ENCODE measurements around the gene CFAP97.

CFAP97 gene

DNA sequence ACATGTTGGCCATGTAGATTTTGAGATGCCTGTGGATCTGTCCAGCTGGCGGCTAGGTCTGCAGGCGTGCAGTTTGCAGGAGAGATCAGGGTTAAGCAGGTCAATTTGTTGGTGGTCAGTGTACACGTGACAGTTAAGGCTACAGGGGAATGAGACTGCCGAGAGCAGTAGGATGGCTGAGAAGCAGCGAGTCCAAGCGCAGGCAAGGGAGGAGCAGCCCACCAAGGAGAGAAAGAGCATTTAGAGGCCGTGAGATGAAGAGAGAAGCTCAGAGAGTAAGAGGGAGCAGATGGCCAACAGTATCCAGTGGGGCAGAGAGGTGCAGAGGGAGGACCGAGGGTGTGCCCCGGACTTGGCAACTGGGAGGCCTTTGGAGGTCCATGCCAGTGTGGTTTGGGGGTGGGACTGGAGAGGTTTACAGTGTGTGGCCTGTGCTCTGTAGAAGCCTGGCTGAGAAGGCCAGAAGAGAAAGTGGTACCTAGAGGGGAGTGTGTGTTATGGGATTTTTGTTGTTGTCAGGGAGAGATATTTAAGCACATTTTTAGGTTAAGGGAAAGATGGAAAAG is 24.0 kb upstream of the CFAP97 start:
- H3K9me3 ChIP-seq, result no peaks in the 10 kb centered on the region
- H3K27me3 ChIP-seq, result peaks cover 45% of the 10 kb centered on the region
- H3K36me3 ChIP-seq, result no peaks in the 10 kb centered on the region
- no peaks in the 10 kb centered on the region for H3K4me1 ChIP-seq (ENCODE audit: control insufficient read depth in 1 of 2, insufficient read depth in 1 of 2, low read depth in 1 of 2, low read length in 1 of 2)
- H3K4me3 ChIP-seq (ENCODE audit: low read depth in 1 of 2, low read length in 1 of 2), result no peak overlapping the region
- no peak overlapping the region for H3K27ac ChIP-seq
- TF ChIP-seq, protein P1, sequence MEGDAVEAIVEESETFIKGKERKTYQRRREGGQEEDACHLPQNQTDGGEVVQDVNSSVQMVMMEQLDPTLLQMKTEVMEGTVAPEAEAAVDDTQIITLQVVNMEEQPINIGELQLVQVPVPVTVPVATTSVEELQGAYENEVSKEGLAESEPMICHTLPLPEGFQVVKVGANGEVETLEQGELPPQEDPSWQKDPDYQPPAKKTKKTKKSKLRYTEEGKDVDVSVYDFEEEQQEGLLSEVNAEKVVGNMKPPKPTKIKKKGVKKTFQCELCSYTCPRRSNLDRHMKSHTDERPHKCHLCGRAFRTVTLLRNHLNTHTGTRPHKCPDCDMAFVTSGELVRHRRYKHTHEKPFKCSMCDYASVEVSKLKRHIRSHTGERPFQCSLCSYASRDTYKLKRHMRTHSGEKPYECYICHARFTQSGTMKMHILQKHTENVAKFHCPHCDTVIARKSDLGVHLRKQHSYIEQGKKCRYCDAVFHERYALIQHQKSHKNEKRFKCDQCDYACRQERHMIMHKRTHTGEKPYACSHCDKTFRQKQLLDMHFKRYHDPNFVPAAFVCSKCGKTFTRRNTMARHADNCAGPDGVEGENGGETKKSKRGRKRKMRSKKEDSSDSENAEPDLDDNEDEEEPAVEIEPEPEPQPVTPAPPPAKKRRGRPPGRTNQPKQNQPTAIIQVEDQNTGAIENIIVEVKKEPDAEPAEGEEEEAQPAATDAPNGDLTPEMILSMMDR (IDR thresholded peaks at IDR 0.05), result no peak

DNA sequence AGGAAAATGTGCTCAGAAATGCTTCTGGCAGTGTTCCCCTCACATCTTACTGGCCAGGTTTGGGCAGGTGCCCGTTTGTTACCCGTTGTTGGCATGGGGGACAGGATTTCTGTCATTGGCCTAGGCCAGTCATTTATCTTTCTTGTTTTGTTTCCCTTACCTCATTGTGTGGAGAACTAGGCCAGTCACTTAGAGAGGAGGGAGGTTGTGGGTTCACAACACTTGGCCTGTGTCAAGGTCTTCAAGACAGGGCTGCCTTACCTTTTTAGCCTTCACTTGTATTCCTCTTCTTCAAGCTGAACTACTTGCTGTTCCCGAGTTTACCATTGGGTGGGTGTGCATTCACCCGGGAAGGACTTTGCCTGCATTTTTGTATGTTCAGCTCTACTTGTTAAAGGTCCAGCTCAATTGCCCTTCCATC is 23.3 kb upstream of the CFAP97 start:
- Histone ChIP-seq H3K4me1 (ENCODE audit: control insufficient read depth in 1 of 2, insufficient read depth in 1 of 2, low read depth in 1 of 2, low read length in 1 of 2) (no peaks in the 10 kb centered on the region), H3K4me3 (ENCODE audit: low read depth in 1 of 2, low read length in 1 of 2) (no peak overlapping the region), H3K36me3 (no peaks in the 10 kb centered on the region), H3K27me3 (peaks cover 41% of the 10 kb centered on the region), H3K27ac (no peak overlapping the region), H3K9me3 (no peaks in the 10 kb centered on the region)
- TF ChIP-seq, protein P1 (IDR thresholded peaks at IDR 0.05), result no peak

DNA sequence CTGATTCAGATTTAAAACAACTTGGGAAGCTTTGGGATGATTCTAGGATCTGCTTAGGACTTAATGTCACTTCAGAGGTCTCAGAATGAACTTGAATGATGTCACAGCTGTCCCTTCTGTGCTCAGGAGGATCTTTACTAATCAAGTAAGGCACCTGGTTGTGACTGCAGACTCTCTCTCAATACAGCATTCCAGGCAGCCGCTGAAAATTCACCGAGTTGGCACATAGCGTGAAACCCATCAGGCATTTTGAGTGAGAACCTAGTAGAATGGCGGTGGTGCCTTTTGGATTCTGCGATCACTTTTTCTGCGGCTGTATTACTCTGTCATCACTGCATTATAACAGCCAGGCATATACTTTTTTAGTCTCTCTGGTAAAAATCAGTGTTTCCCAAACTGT is 22.1 kb upstream of the CFAP97 start:
- Histone ChIP-seq H3K36me3 (no peaks in the 10 kb centered on the region), H3K4me3 (ENCODE audit: low read depth in 1 of 2, low read length in 1 of 2) (no peak overlapping the region), H3K4me1 (ENCODE audit: control insufficient read depth in 1 of 2, insufficient read depth in 1 of 2, low read depth in 1 of 2, low read length in 1 of 2) (no peaks in the 10 kb centered on the region), H3K27me3 (peaks cover 38% of the 10 kb centered on the region), H3K27ac (no peak overlapping the region), H3K9me3 (no peaks in the 10 kb centered on the region)
- TF ChIP-seq, protein P1 (IDR thresholded peaks at IDR 0.05), result no peak

DNA sequence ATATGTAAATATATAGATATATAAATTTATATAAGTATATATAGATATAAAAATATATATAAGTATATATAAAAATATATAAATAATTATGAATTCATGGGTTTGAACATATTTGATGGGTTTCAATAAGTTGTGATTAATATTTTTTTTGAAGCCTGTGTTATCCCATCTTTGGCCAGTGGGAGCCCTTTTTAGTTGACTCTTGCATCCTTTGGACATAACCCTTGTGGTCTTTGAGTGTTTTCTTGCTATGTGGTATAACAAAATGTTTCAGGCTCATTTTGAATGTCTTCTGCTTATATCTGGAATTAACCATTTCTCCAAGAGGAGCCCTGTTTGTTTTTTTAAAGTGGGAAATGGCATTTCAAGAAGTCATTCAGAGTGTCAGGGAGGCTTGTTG is 20.8 kb upstream of the CFAP97 start:
- TF ChIP-seq, protein P1 (IDR thresholded peaks at IDR 0.05), result no peak
- Histone ChIP-seq H3K36me3 (no peaks in the 10 kb centered on the region), H3K4me1 (ENCODE audit: control insufficient read depth in 1 of 2, insufficient read depth in 1 of 2, low read depth in 1 of 2, low read length in 1 of 2) (no peaks in the 10 kb centered on the region), H3K27ac (no peak overlapping the region), H3K27me3 (peaks cover 38% of the 10 kb centered on the region), H3K9me3 (no peaks in the 10 kb centered on the region), H3K4me3 (ENCODE audit: low read depth in 1 of 2, low read length in 1 of 2) (no peak overlapping the region)

DNA sequence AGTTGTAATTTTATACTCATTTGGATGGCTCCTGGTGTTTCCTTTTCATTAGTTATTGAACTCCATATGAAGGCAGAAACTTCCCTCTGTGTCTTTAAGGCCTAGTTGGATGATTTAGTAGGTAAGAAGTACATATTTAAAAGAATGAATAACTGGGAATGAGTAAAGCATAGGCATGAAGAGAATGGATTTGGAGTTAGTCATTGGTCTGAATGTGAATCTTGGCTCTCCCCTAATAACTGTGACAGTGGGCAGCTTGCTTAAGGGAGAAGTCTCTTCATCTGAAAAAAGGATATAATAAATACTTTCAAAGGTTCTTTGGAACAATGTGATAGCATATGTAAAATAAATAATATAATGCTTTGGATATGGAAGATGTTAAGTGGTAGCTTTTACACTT is 18.8 kb upstream of the CFAP97 start:
- Histone ChIP-seq H3K4me3 (ENCODE audit: low read depth in 1 of 2, low read length in 1 of 2) (no peak overlapping the region), H3K36me3 (no peaks in the 10 kb centered on the region), H3K27ac (no peak overlapping the region), H3K27me3 (peaks cover 44% of the 10 kb centered on the region), H3K9me3 (no peaks in the 10 kb centered on the region), H3K4me1 (ENCODE audit: control insufficient read depth in 1 of 2, insufficient read depth in 1 of 2, low read depth in 1 of 2, low read length in 1 of 2) (no peaks in the 10 kb centered on the region)
- TF ChIP-seq, protein P1 (IDR thresholded peaks at IDR 0.05), result no peak

DNA sequence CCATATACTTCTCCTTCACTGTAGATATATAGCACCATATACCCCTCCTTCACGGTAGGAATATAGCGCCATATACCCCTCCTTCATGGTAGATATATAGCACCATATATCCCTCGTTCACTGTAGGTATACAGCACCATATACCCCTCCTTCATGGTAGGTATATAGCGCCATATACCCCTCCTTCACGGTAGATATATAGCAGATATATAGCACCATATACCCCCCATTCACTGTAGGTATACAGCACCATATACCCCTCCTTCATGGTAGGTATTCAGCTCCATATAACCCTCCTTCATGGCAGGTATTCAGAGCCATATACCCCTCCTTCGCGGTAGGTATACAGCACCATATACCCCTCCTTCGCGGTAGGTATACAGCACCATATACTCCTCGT is 18.1 kb upstream of the CFAP97 start:
- H3K27ac ChIP-seq, result no peak overlapping the region
- TF ChIP-seq, protein P1 (IDR thresholded peaks at IDR 0.05), result no peak

More for the DNA sequence above, 18.1 kb upstream of the CFAP97 start:
- Histone ChIP-seq H3K4me3 (ENCODE audit: low read depth in 1 of 2, low read length in 1 of 2) (no peak overlapping the region), H3K36me3 (no peaks in the 10 kb centered on the region), H3K4me1 (ENCODE audit: control insufficient read depth in 1 of 2, insufficient read depth in 1 of 2, low read depth in 1 of 2, low read length in 1 of 2) (no peaks in the 10 kb centered on the region), H3K9me3 (no peaks in the 10 kb centered on the region), H3K27me3 (peaks cover 43% of the 10 kb centered on the region)
